HG03108 (cell line): Measurements from ENCODE around the gene MIEF2.
A peak's percentile ranks its signal among the peaks of the same experiment; 100 is the strongest.
"Not testable (repeated sequence)": the region's sequence is repeated elsewhere in the genome, so short reads cannot be mapped to it uniquely, and the experiment has no call there.

Experiments
- ATAC-seq: cut with Tn5 transposase; IDR thresholded peaks from one replicate; pipeline ENCODE4 v1.9.1; 2021; ENCODE audit warnings: moderate library complexity; ENCODE audit not compliant: unreplicated experiment

MIEF2 gene

GRCh38 chr17:18280766-18281371 is 20.4 kb downstream of the MIEF2 start:
- no peak for ATAC-seq

- no peak for ATAC-seq
Observed at GRCh38 chr17:18281788-18282187, 21.3 kb downstream of the MIEF2 start.

GRCh38 chr17:18285296-18285695 is 24.8 kb downstream of the MIEF2 start:
- no peak for ATAC-seq

- ATAC-seq = no peak
Observed at GRCh38 chr17:18291718-18292540, 31.5 kb downstream of the MIEF2 start.

GRCh38 chr17:18298061-18298460 is 37.6 kb downstream of the MIEF2 start:
- ATAC-seq = not testable (repeated sequence)

GRCh38 chr17:18300725-18301480 is 40.4 kb downstream of the MIEF2 start:
- no peak for ATAC-seq

- ATAC-seq = not testable (repeated sequence)
Observed at GRCh38 chr17:18303206-18303605, 42.7 kb downstream of the MIEF2 start.

GRCh38 chr17:18309202-18309601 is 48.7 kb downstream of the MIEF2 start:
- ATAC-seq = no peak

GRCh38 chr17:18314059-18314730 is 53.7 kb downstream of the MIEF2 start:
- ATAC-seq = peak; percentile 7

GRCh38 chr17:18314731-18315561 is 54.5 kb downstream of the MIEF2 start, which contains the start of the genes SMCR8 and TOP3A:
SMCR8 (plus strand) TSS chr17:18315293; CDS start chr17:18315790, 497 bp downstream.
TOP3A (minus strand) TSS chr17:18314994; CDS start chr17:18314778, 216 bp downstream.
- ATAC-seq = peak; percentile 79

- peak; percentile 1 for ATAC-seq
Observed at GRCh38 chr17:18315562-18315922, 55.1 kb downstream of the MIEF2 start.

GRCh38 chr17:18315961-18316360 is 55.5 kb downstream of the MIEF2 start:
- no peak for ATAC-seq
